ENCODE results near the gene DAPP1. TPM values are rescaled to one million over a fixed set of nuclear protein-coding genes. Genes with fewer than 3 reads are reported as not detected.

The DAPP1 gene
- polyA plus RNA-seq, 3 donors = 63.1 to 125 (median 87.2) TPM

DNA sequence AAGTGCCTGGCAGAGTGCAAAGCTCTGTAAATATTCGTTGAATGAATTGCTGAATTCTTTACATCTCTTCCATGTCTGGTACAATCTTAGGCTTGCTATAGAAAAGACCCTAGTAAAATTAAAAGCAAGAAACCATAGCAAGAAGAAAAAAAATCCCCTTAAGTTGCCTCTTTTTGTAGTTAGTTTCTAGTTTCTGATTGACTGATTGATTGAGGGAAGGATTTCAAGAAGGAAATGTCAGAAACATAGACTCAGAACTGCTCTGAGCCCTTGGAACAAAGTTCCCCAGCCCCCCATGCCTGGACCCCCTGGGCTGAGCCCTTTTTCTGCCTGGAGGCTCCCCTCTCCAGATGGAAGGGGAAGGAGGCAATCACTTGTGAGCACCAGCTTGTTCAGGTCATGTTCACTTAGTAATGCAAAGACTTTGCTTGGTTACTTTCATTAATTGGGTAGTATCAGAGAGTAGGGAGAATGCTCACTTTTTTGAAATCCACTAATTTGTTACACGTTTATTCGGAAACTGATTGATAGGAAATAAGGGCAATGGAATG is 35.6 kb downstream of the DAPP1 start:
- H3K79me2 ChIP-seq (ENCODE audit: insufficient read depth, low read length) = peaks cover 44% of the 10 kb centered on the region
- no peak for DNase-seq
- H3K36me3 Mint-ChIP-seq = peaks cover 51 to 64% of the 10 kb centered on the region in 2 donors
- intact Hi-C loops (cut with micrococcal nuclease) = no loop called here
- WGBS (ENCODE audit: insufficient coverage) = no CpG with 5 or more reads among the region's 3 CpGs
- H3K4me2 ChIP-seq (replicated peaks; ENCODE audit: extremely low read depth, low read length, poor library complexity, severe bottlenecking) = no peak overlapping the region
- H3K27me3 ChIP-seq (ENCODE audit: control insufficient read depth in 2 of 2, insufficient read depth in 2 of 2, low read length in 2 of 2) = no peaks in the 10 kb centered on the region
- H3K4me3 ChIP-seq (replicated peaks in 1 of 3; ENCODE audit: low read depth in 2 of 3, low read length in 3 of 3) = no peak overlapping the region
- H3K4me3 Mint-ChIP-seq = no peak overlapping the region
- no peak overlapping the region for H2AFZ ChIP-seq (ENCODE audit: insufficient read depth, low read depth, low read length, poor library complexity, severe bottlenecking)
- no peaks in the 10 kb centered on the region for H3K9me3 ChIP-seq (replicated peaks in 1 of 2; ENCODE audit: control insufficient read depth in 1 of 2, insufficient read depth in 1 of 2, low read length in 2 of 2)
- TF ChIP-seq, protein P1, sequence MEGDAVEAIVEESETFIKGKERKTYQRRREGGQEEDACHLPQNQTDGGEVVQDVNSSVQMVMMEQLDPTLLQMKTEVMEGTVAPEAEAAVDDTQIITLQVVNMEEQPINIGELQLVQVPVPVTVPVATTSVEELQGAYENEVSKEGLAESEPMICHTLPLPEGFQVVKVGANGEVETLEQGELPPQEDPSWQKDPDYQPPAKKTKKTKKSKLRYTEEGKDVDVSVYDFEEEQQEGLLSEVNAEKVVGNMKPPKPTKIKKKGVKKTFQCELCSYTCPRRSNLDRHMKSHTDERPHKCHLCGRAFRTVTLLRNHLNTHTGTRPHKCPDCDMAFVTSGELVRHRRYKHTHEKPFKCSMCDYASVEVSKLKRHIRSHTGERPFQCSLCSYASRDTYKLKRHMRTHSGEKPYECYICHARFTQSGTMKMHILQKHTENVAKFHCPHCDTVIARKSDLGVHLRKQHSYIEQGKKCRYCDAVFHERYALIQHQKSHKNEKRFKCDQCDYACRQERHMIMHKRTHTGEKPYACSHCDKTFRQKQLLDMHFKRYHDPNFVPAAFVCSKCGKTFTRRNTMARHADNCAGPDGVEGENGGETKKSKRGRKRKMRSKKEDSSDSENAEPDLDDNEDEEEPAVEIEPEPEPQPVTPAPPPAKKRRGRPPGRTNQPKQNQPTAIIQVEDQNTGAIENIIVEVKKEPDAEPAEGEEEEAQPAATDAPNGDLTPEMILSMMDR (IDR thresholded peaks at IDR 0.05) = no peak
- peaks cover 64 to 69% of the 10 kb centered on the region in 2 donors for H3K4me1 ChIP-seq (ENCODE audit: control insufficient read depth in 1 of 2, insufficient read depth in 2 of 2, low read length in 2 of 2)
- peaks cover 0 to 1% (median 0%) of the 10 kb centered on the region in 3 donors for H3K27me3 Mint-ChIP-seq (ENCODE audit: low read depth in 3 of 3)
- no peak overlapping the region for H3K9ac ChIP-seq (ENCODE audit: insufficient read depth, low read length, poor library complexity, severe bottlenecking)
- H3K9me3 Mint-ChIP-seq = no peaks in the 10 kb centered on the region
- peaks cover 22 to 49% of the 10 kb centered on the region in 2 donors for H3K36me3 ChIP-seq (replicated peaks in 1 of 2; ENCODE audit: control insufficient read depth in 1 of 2, insufficient read depth in 2 of 2, low read length in 2 of 2)
- H3K27ac ChIP-seq (ENCODE audit: low read depth in 1 of 2, low read length in 2 of 2) = peak overlapping the region in 1 of 2 donors; percentile 66
- peaks cover 3% of the 10 kb centered on the region for H4K20me1 ChIP-seq (ENCODE audit: insufficient read depth, low read length)
- H3K27ac Mint-ChIP-seq = peak overlapping the region in 4 of 7 donors; percentile 15 to 84 (median 67)
- H3K4me1 Mint-ChIP-seq = peaks cover 79% of the 10 kb centered on the region

DNA sequence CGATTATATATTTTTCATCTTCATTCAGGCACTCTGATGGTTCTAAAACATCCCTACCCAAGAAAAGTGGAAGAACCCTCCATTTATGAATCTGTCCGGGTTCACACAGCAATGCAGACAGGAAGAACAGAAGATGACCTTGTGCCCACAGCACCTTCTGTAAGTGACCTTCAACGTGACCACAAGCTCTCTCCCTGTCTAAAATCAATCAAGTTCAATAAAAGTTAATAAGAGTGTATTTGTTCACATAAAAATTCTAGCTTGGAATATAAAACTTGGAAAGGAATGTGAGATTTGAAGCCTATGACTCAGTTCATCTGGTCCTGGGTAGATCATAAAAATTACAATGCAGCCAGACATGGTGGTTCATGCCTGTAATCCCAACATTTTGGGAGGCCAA is 36.6 kb downstream of the DAPP1 start:
- Histone ChIP-seq H3K36me3 (replicated peaks in 1 of 2; ENCODE audit: control insufficient read depth in 1 of 2, insufficient read depth in 2 of 2, low read length in 2 of 2) (peaks cover 22 to 49% of the 10 kb centered on the region in 2 donors), H3K4me2 (replicated peaks; ENCODE audit: extremely low read depth, low read length, poor library complexity, severe bottlenecking) (no peak overlapping the region), H3K27me3 (ENCODE audit: control insufficient read depth in 2 of 2, insufficient read depth in 2 of 2, low read length in 2 of 2) (no peaks in the 10 kb centered on the region), H3K9me3 (replicated peaks in 1 of 2; ENCODE audit: control insufficient read depth in 1 of 2, insufficient read depth in 1 of 2, low read length in 2 of 2) (no peaks in the 10 kb centered on the region), H4K20me1 (ENCODE audit: insufficient read depth, low read length) (peaks cover 3% of the 10 kb centered on the region), H3K79me2 (ENCODE audit: insufficient read depth, low read length) (peaks cover 45% of the 10 kb centered on the region), H3K4me3 (replicated peaks in 1 of 3; ENCODE audit: low read depth in 2 of 3, low read length in 3 of 3) (no peak overlapping the region), H3K27ac (ENCODE audit: low read depth in 1 of 2, low read length in 2 of 2) (peak overlapping the region in 1 of 2 donors; percentile 66), H3K4me1 (ENCODE audit: control insufficient read depth in 1 of 2, insufficient read depth in 2 of 2, low read length in 2 of 2) (peaks cover 60 to 70% of the 10 kb centered on the region in 2 donors), H2AFZ (ENCODE audit: insufficient read depth, low read depth, low read length, poor library complexity, severe bottlenecking) (no peak overlapping the region), H3K9ac (ENCODE audit: insufficient read depth, low read length, poor library complexity, severe bottlenecking) (no peak overlapping the region)
- 100% methylated on average over 1 of the region's 3 CpGs for WGBS (ENCODE audit: insufficient coverage)
- H3K4me3 Mint-ChIP-seq = no peak overlapping the region
- H3K4me1 Mint-ChIP-seq = peaks cover 77% of the 10 kb centered on the region
- H3K36me3 Mint-ChIP-seq = peaks cover 47 to 63% of the 10 kb centered on the region in 2 donors
- DNase-seq = no peak
- TF ChIP-seq, protein P1 (IDR thresholded peaks at IDR 0.05) = no peak
- peak overlapping the region in 5 of 7 donors; percentile 56 to 93 (median 66) for H3K27ac Mint-ChIP-seq
- intact Hi-C loops (cut with micrococcal nuclease) = no loop called here
- no peaks in the 10 kb centered on the region for H3K9me3 Mint-ChIP-seq
- H3K27me3 Mint-ChIP-seq (ENCODE audit: low read depth in 3 of 3) = peaks cover 0 to 1% (median 0%) of the 10 kb centered on the region in 3 donors
